ENCODE measurements around the gene ADAM12.
"Not testable (repeated sequence)": the region's sequence is repeated elsewhere in the genome, so short reads cannot be mapped to it uniquely, and the experiment has no call there.

Gene ADAM12

GRCh38 chr10:126402721-126403695, 14.7 kb upstream of the ADAM12 start:
- no peak for DNase-seq (ENCODE audit: low read depth)

- no peak for DNase-seq (ENCODE audit: low read depth)
Measured at GRCh38 chr10:126400641-126401040, 12.4 kb upstream of the ADAM12 start.

GRCh38 chr10:126398924-126399323, 10.6 kb upstream of the ADAM12 start:
- DNase-seq (ENCODE audit: low read depth) = no peak

DNA sequence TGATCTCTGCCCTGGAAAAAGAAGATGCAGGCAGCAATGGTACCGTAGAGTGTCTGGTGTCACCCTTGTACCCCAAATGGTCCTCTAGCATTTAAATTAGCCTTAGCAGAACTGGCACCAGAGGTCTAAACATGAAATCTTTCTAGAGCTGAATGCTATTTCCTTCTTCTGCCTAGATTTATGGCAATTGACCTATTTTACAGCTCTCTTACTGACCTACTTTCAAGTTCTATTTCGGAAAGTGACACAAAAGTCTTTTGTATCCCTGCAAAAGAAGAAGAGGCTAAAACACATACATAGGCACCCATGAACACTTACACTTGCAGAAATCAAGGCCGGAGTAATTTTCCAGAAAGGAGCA, 10.1 kb upstream of the ADAM12 start:
- no peak for DNase-seq (ENCODE audit: low read depth)

- no peak for DNase-seq (ENCODE audit: low read depth)
Measured at GRCh38 chr10:126397640-126398382, 9.5 kb upstream of the ADAM12 start.

GRCh38 chr10:126397156-126397555, 8.9 kb upstream of the ADAM12 start:
- no peak for DNase-seq (ENCODE audit: low read depth)

- no peak for DNase-seq (ENCODE audit: low read depth)
Measured at GRCh38 chr10:126394948-126395347, 6.7 kb upstream of the ADAM12 start.

DNA sequence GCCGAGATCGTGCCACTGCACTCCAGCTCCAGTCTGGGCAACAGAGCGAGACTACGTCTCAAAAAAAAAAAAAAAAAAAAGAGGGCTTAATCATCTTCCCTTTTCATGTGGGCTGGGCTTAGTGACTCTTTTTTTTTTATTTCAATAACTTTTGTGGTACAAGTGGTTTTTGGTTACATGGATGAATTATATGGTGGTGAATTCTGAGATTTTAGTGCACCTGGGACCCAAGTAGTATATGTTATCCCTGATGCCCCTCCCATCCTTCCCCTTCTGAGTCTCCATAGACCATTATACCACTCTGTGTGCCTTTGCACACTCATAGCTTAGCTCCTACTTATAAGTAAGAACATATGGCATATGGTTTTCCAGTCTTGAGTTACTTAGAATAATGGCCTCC, 4.8 kb upstream of the ADAM12 start:
- DNase-seq (ENCODE audit: low read depth) = no peak

GRCh38 chr10:126392469-126392868, 4.2 kb upstream of the ADAM12 start:
- DNase-seq (ENCODE audit: low read depth) = no peak

- DNase-seq (ENCODE audit: low read depth) = no peak
Measured at GRCh38 chr10:126392068-126392467, 3.8 kb upstream of the ADAM12 start.

- DNase-seq (ENCODE audit: low read depth) = no peak
Measured at GRCh38 chr10:126391192-126391885, 3.1 kb upstream of the ADAM12 start.

- no peak for DNase-seq (ENCODE audit: low read depth)
Measured at GRCh38 chr10:126390324-126390723, 2.0 kb upstream of the ADAM12 start.

- peak; percentile 5 for DNase-seq (ENCODE audit: low read depth)
Measured at GRCh38 chr10:126387041-126387921, 996 bp downstream of the ADAM12 start.

- DNase-seq (ENCODE audit: low read depth) = no peak
Measured at GRCh38 chr10:126384269-126384873, 3.9 kb downstream of the ADAM12 start.

DNA sequence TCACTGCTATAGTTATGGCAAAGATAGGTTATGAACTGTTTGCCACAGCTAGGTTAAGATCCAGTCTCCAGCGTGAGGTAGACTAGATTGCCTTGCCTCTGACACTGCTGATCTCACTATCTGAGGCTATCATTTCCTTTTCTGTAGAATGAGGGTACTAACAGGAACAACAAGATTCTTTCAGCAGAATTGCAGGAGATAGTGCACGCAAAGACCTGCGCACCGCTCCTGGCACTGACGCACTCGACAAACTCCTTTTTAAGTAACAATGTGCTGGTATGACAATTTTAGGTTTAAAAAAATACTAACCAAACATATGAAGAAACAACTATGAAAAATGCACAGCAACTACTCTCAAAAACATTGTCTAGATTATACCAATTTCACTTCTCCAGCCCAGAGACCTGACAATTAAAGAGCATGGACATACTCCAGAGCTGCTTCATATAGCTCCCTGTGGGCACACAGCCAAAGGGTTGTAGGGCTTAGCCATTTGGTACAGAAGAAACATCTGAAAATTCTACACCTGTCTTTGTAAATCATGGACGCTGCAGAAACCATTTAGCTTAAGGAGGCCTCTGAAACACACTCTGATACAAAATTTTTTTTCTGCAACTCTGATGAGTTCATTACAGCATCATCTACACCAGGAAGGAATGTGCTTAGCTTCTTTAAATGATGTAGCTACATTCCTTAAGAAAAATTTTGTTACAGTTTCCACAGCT, 7.8 kb downstream of the ADAM12 start:
- DNase-seq (ENCODE audit: low read depth) = no peak

- not testable (repeated sequence) for DNase-seq (ENCODE audit: low read depth)
Measured at GRCh38 chr10:126379166-126379565, 9.1 kb downstream of the ADAM12 start.

- DNase-seq (ENCODE audit: low read depth) = no peak
Measured at GRCh38 chr10:126376956-126377355, 11.3 kb downstream of the ADAM12 start.

DNA sequence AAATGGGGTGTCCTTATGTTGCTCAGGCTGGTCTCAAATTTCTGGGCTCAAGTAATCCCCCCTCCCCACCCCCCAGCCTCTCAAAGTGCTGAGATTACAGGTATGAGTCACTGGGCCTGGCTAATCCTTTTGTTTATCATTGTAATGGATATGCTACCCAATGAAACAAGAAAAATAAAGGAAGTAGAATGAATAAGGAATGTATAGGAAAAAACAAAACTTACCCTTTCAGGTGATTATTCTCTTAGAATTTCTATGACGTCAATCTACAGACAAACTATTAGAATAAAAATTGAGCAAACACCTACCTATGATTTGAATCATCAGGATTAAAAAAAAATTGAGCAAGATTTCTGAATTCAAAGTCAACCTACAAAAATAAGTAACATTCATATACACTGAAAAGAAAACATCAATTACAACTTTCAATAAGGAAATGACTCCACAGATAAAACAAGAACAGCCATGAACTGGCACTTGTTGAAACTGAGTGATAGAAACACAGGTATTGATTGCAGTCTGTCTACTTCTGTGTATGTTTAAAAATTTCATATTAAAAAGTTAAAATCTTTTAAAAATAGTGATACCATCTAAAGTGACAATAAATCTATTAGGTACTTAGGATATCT, 12.2 kb downstream of the ADAM12 start:
- no peak for DNase-seq (ENCODE audit: low read depth)

DNA sequence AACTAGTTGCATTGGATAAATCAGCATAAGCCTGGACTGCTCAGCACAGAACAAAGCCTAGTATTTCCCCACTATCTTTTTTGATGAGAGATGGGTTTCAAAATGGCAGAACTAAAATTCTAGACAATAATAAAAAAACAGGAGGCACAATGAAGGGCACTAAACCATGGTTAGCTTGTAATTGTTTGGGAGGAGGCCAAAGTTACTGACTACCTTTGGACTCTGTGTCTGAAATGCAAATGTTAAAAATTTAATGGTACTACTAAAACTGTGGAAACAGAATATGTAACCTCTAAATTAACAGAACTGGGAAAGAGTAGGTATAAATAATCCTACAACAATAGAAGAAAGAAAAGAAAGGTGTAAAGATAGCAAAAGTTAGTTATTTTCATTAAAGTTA, 13.0 kb downstream of the ADAM12 start:
- DNase-seq (ENCODE audit: low read depth) = no peak

GRCh38 chr10:126374435-126374834, 13.8 kb downstream of the ADAM12 start:
- no peak for DNase-seq (ENCODE audit: low read depth)
